ENCODE results near the gene TMEM43.
"Not testable (repeated sequence)": the region's sequence is repeated elsewhere in the genome, so short reads cannot be mapped to it uniquely, and the experiment has no call there.

TMEM43 gene, protein sequence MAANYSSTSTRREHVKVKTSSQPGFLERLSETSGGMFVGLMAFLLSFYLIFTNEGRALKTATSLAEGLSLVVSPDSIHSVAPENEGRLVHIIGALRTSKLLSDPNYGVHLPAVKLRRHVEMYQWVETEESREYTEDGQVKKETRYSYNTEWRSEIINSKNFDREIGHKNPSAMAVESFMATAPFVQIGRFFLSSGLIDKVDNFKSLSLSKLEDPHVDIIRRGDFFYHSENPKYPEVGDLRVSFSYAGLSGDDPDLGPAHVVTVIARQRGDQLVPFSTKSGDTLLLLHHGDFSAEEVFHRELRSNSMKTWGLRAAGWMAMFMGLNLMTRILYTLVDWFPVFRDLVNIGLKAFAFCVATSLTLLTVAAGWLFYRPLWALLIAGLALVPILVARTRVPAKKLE

DNA sequence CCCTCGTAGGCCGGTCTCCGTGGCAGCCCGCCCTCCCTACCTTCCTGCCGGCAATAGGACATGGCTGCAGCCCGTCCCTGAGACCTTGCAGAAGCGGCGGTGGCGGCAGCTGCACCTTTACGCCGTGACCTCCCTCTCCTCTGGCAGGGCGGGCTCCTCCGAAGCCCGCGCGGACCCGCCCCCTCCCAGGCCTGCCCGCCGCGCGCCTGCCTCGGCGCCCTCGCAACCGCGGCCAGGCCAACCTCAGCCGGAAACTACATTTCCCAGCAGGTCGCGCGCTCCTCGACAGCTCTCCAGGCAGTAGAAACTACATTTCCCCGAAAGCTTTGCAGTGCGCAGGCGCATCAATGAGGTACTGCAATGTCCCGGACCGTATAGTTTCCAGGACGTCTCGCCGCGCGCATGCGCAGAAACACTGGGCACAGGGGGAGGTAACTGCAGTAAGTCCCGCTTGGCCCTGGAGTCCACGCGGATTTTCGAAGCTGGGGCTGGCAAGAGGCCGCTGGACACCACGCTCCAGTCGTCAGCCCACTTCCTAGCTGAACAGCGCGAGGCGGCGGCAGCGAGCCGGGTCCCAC, at the start of gene TMEM43, which contains the start of gene CHCHD4:
Gene TMEM43, plus strand, starts transcription at position 438 of the 578 bp plus-strand sequence. CDS start 142 bp downstream, outside the sequence.
Gene CHCHD4, minus strand, starts transcription at position 256 of the 578 bp plus-strand sequence. Its CDS starts 194 bp downstream, at position 62.
- Mint-ChIP-seq H3K27me3 (no peaks in the 10 kb centered on the region), H3K9me3 (no peaks in the 10 kb centered on the region), H3K36me3 (peaks cover 47% of the 10 kb centered on the region), H3K4me3 (peak within 1 kb of the TSS; percentile 96), H3K4me1 (peaks cover 64% of the 10 kb centered on the region), H3K27ac (peak within 1 kb of the TSS; percentile 89)
- peak; percentile 97 for ATAC-seq

DNA sequence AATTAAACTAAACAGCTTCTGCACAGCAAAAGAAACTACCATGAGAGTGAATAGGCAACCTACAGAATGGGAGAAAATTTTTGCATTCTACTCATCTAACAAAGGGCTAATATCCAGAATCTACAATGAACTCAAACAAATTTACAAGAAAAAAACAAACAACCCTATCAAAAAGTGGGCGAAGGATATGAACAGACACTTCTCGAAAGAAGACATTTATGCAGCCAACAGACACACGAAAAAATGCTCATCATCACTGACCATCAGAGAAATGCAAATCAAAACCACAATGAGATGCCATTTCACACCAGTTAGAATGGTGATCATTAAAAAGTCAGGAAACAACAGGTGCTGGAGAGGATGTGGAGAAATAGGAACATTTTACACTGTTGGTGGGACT, 49.6 kb upstream of the TMEM43 start:
- H3K4me3 Mint-ChIP-seq, H3K9me3 Mint-ChIP-seq, H3K4me1 Mint-ChIP-seq, H3K36me3 Mint-ChIP-seq, ATAC-seq, H3K27ac Mint-ChIP-seq: not testable (repeated sequence)
- H3K27me3 Mint-ChIP-seq, result peaks cover 16% of the 10 kb centered on the region

DNA sequence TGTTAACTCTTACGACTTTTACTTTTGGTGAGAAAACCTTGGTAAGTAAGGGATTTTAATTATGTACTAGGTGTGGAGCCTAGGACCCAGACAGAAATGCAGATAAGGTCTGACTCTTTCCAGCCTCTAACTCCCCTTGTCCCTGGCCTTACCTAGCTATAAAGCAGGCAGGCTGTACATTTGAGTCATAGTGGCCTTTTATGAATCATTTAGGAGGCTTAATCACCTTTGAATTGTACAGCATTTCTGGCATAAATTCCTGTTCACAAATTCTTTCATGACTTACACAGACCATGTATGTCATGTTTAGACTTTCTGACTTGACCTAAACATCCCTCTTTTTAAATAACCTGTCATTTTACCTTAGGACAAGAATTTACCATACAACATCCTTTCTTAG, 47.5 kb upstream of the TMEM43 start:
- H3K4me1 Mint-ChIP-seq, result no peaks in the 10 kb centered on the region
- no peak overlapping the region for H3K27ac Mint-ChIP-seq
- no peak for ATAC-seq
- no peak overlapping the region for H3K4me3 Mint-ChIP-seq
- peaks cover 3% of the 10 kb centered on the region for H3K9me3 Mint-ChIP-seq
- H3K36me3 Mint-ChIP-seq, result no peaks in the 10 kb centered on the region
- H3K27me3 Mint-ChIP-seq, result peaks cover 23% of the 10 kb centered on the region

- Mint-ChIP-seq H3K27ac (no peak overlapping the region), H3K27me3 (peaks cover 42% of the 10 kb centered on the region), H3K4me3 (no peak overlapping the region), H3K36me3 (no peaks in the 10 kb centered on the region), H3K4me1 (no peaks in the 10 kb centered on the region), H3K9me3 (peaks cover 5% of the 10 kb centered on the region)
- no peak for ATAC-seq
Observed at GRCh38 chr3:14082108-14082657, 42.7 kb upstream of the TMEM43 start.

DNA sequence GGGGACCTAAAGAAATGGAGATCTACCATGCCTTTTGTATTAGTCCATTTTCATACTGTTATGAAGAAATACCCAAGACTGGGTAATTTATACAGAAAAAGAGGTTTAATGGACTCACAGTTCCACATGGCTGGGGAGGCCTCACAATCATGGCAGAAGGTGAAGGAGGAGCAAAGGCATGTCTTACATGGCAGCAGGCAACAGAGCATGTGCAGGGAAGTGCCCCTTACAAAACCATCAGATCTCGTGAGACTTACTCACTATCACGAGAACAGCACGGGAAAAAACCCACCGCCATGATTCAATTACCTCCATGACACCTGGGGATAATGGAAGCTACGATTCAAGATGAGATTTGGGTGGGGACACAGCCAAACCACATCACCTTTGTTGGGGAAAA, 37.4 kb upstream of the TMEM43 start:
- peaks cover 50% of the 10 kb centered on the region for H3K27me3 Mint-ChIP-seq
- H3K27ac Mint-ChIP-seq, H3K36me3 Mint-ChIP-seq: not testable (repeated sequence)

GRCh38 chr3:14091959-14092358, 32.9 kb upstream of the TMEM43 start:
- not testable (repeated sequence) for H3K36me3 Mint-ChIP-seq, H3K4me1 Mint-ChIP-seq, H3K9me3 Mint-ChIP-seq, ATAC-seq, H3K27ac Mint-ChIP-seq, H3K4me3 Mint-ChIP-seq
- H3K27me3 Mint-ChIP-seq, result peaks cover 50% of the 10 kb centered on the region

More for the DNA sequence above, 37.4 kb upstream of the TMEM43 start:
- H3K9me3 Mint-ChIP-seq, result peaks cover 11% of the 10 kb centered on the region
- not testable (repeated sequence) for ATAC-seq, H3K4me1 Mint-ChIP-seq, H3K4me3 Mint-ChIP-seq

- ATAC-seq, result no peak
- Mint-ChIP-seq H3K27ac (no peak overlapping the region), H3K4me3 (no peak overlapping the region), H3K4me1 (no peaks in the 10 kb centered on the region), H3K27me3 (peaks cover 49% of the 10 kb centered on the region), H3K36me3 (no peaks in the 10 kb centered on the region), H3K9me3 (peaks cover 6% of the 10 kb centered on the region)
Observed at GRCh38 chr3:14092464-14092863, 32.4 kb upstream of the TMEM43 start.

- Mint-ChIP-seq H3K36me3 (no peaks in the 10 kb centered on the region), H3K4me3 (no peak overlapping the region), H3K27me3 (peaks cover 54% of the 10 kb centered on the region), H3K9me3 (peaks cover 8% of the 10 kb centered on the region), H3K27ac (no peak overlapping the region), H3K4me1 (no peaks in the 10 kb centered on the region)
- ATAC-seq, result no peak
Observed at GRCh38 chr3:14093831-14094230, 31.0 kb upstream of the TMEM43 start.

- Mint-ChIP-seq H3K9me3 (peaks cover 8% of the 10 kb centered on the region), H3K4me1 (no peaks in the 10 kb centered on the region), H3K27ac (no peak overlapping the region), H3K4me3 (no peak overlapping the region), H3K27me3 (peaks cover 31% of the 10 kb centered on the region), H3K36me3 (no peaks in the 10 kb centered on the region)
- no peak for ATAC-seq
Observed at GRCh38 chr3:14096742-14097141, 28.1 kb upstream of the TMEM43 start.

DNA sequence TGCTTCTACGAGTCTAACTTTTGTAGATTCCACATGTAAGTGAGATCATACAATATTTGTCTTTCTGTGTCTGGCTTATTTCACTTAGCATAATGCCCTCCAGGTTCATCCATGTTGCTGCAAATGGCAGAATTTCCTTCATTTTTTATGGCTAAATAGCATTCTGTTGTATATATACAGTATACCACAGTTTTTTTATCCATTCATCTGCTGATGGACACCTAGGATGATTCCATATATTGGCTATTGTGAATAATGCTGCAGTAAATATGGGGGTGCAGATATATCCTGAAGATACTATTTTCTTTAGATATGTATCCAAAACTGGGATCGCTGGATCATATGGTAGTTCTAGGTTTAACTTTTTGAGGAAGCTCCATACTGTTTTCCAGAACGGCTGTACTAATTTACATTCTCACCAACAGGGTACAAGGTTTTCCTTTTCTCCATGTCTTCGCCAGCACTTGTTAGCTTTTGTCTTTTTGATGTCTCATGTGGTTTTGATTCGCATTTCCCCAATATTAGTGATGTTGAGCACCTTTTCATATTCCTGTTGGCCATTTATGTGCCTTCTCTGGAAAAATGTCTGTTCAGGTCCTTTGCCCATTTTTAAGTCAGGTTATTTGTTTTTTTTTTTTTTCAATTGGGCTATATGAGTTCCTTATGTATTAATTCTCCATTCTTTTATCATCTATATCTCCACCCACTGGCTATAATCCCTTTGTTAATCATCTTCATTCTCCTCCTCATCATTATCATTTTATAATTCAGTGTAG, 27.0 kb upstream of the TMEM43 start:
- no peaks in the 10 kb centered on the region for H3K36me3 Mint-ChIP-seq
- no peak overlapping the region for H3K4me3 Mint-ChIP-seq
- peaks cover 31% of the 10 kb centered on the region for H3K27me3 Mint-ChIP-seq
- no peaks in the 10 kb centered on the region for H3K4me1 Mint-ChIP-seq
- H3K9me3 Mint-ChIP-seq, result peaks cover 8% of the 10 kb centered on the region
- no peak for ATAC-seq
- H3K27ac Mint-ChIP-seq, result no peak overlapping the region

- not testable (repeated sequence) for ATAC-seq, H3K4me1 Mint-ChIP-seq, H3K9me3 Mint-ChIP-seq, H3K27me3 Mint-ChIP-seq, H3K27ac Mint-ChIP-seq, H3K4me3 Mint-ChIP-seq
- peaks cover 41% of the 10 kb centered on the region for H3K36me3 Mint-ChIP-seq
Observed at GRCh38 chr3:14109821-14110220, 15.0 kb upstream of the TMEM43 start.

DNA sequence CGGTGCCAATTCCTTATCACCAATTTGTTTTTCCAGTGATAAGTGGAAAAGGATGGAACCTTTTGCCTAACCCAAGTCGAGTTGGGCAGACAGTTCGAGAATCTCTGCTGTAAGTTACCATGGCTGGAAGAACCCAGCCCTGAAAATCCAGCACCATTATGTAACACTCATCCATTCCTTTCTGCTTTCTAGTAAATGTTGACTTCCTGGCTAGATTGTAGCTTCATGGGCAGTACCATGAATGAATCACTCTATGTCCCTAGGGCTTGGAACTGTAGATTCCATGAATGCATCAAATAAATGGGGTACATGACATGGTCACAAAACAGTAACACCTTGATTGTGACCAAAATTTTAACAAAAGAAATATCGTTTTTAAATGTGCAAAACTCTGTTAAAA, 14.2 kb upstream of the TMEM43 start:
- no peaks in the 10 kb centered on the region for H3K4me1 Mint-ChIP-seq
- H3K4me3 Mint-ChIP-seq, result no peak overlapping the region
- H3K36me3 Mint-ChIP-seq, result peaks cover 46% of the 10 kb centered on the region
- no peaks in the 10 kb centered on the region for H3K9me3 Mint-ChIP-seq
- ATAC-seq, result no peak
- no peaks in the 10 kb centered on the region for H3K27me3 Mint-ChIP-seq
- no peak overlapping the region for H3K27ac Mint-ChIP-seq

- no peaks in the 10 kb centered on the region for H3K27me3 Mint-ChIP-seq
- no peaks in the 10 kb centered on the region for H3K9me3 Mint-ChIP-seq
- ATAC-seq, result no peak
- H3K4me3 Mint-ChIP-seq, result no peak overlapping the region
- peaks cover 60% of the 10 kb centered on the region for H3K36me3 Mint-ChIP-seq
- no peak overlapping the region for H3K27ac Mint-ChIP-seq
- no peaks in the 10 kb centered on the region for H3K4me1 Mint-ChIP-seq
Observed at GRCh38 chr3:14113965-14114635, 10.8 kb upstream of the TMEM43 start.

- Mint-ChIP-seq H3K4me3 (no peak overlapping the region), H3K36me3 (peaks cover 68% of the 10 kb centered on the region), H3K4me1 (peaks cover 17% of the 10 kb centered on the region), H3K27me3 (no peaks in the 10 kb centered on the region), H3K27ac (no peak overlapping the region), H3K9me3 (no peaks in the 10 kb centered on the region)
- no peak for ATAC-seq
Observed at GRCh38 chr3:14117468-14118399, 7.1 kb upstream of the TMEM43 start.

All from stimulated activated memory B cell treated with anti-CD40 and anti-IgM and Interleukin-4, amounts not matched to agents 10 μg/mL and 1 μg/mL and 100 μg/mL, for 72 hours (primary cell).